ENCODE measurements around the gene KIF5B.

KIF5B gene

DNA sequence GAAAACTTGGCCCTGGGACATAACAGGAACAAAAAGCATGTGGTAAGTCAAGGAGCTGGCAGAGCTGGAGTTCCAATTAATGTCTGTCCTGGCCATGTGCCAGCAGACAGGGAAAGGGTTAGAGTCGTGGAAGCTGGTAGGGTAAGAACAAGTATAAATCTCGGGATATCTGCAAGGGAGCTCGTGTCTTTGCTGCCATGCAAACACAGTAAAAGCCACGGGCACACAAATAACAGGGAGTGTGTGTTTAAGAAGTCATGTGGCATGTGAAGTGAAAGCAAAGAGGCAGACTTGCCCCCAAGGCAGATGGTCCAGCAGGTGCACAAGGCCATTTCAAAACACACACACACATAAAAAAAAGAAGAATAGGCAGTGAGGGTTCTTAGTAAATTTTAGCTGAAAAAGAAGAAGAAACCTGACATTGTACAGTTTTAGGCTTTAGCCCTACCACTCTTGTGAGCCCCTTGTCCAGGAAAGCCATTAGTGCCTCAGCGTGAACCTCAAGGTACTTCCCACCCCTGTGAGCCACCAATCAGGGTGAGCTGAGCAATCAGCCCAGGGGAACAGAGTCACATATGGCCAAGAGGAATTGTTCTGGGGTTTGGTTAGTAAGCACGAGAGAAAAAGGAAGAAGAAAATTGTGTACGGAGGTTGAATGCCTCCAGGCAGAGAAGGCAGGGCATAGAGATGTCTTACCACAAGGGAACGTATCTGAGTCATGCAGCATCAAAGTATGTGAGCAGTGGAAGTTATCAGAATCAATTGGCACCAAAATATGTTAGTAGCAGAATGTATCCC lies 94.7 kb downstream of the KIF5B start:
- no peak for DNase-seq (ENCODE audit: low read depth)

DNA sequence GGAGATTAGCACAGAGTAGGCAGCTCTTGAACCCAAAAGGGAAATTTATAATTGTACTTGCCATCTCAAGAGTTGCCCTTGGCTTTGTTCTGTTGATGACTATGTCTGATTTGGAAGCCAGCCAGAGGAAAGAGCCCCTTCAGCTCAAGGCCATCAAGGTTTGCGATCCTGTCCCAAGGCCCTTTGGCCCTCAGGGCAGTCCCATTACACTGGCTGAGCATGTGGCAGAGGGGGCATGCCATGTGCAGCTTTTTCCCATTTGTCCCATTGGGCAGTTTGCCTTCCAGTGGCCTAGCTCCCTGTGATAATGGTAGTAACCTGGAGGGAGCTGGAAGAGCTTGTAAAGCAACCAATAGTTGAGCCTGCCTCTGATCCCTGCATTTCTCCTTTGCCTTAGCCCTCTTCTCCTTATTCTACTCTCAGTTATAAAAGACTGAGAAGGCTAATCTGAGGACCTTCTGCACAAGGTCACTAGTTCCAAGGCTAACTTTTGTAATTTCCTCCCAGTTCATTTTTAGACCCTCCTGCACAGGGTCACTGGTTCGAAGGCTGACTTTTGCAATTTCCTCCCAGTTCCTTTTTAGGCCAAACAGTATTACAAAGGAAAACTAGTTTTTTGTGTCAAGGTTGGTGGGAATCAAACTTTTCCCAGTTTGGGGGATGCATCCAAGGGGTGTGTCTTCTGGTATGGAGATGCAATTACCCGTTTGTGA lies 96.6 kb downstream of the KIF5B start:
- DNase-seq (ENCODE audit: low read depth), result no peak

Data from activated T-cell treated with anti-CD3 and anti-CD28 coated beads for 24 hours (primary cell).